A549 (cell line): ENCODE measurements around the gene GNPDA2.

Source experiments
- JUNB ChIP-seq: fragments of >200 bp; sonication (Bioruptor Twin); formaldehyde crosslinking; IDR thresholded peaks from 2 replicates; pipeline ENCODE4 v1.6.1; 2016
- NFE2L2 ChIP-seq: fragments of 150-350 bp; conservative IDR thresholded peaks from 2 replicates; pipeline ENCODE4 v1.6.1; 2014; ENCODE audit warnings: low read length
- TF ChIP-seq, protein P1 (sequence below): fragments of 200-600 bp; sonication (generic); IDR thresholded peaks from 2 replicates; pipeline ENCODE4 v1.6.1; 2016; ENCODE audit warnings: antibody characterized with exemption, mild to moderate bottlenecking, moderate library complexity
- TF ChIP-seq, protein P2 (sequence below): fragments of >200 bp; sonication (Bioruptor Twin); formaldehyde crosslinking; IDR thresholded peaks from 3 replicates; pipeline ENCODE4 v1.5.1; 2016

GRCh38 chr4:44766453-44766852 is 40.1 kb upstream of the GNPDA2 start:
- no peak for TF ChIP-seq NFE2L2
- TF ChIP-seq, protein P1, sequence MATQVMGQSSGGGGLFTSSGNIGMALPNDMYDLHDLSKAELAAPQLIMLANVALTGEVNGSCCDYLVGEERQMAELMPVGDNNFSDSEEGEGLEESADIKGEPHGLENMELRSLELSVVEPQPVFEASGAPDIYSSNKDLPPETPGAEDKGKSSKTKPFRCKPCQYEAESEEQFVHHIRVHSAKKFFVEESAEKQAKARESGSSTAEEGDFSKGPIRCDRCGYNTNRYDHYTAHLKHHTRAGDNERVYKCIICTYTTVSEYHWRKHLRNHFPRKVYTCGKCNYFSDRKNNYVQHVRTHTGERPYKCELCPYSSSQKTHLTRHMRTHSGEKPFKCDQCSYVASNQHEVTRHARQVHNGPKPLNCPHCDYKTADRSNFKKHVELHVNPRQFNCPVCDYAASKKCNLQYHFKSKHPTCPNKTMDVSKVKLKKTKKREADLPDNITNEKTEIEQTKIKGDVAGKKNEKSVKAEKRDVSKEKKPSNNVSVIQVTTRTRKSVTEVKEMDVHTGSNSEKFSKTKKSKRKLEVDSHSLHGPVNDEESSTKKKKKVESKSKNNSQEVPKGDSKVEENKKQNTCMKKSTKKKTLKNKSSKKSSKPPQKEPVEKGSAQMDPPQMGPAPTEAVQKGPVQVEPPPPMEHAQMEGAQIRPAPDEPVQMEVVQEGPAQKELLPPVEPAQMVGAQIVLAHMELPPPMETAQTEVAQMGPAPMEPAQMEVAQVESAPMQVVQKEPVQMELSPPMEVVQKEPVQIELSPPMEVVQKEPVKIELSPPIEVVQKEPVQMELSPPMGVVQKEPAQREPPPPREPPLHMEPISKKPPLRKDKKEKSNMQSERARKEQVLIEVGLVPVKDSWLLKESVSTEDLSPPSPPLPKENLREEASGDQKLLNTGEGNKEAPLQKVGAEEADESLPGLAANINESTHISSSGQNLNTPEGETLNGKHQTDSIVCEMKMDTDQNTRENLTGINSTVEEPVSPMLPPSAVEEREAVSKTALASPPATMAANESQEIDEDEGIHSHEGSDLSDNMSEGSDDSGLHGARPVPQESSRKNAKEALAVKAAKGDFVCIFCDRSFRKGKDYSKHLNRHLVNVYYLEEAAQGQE = no peak
- no peak for TF ChIP-seq JUNB
- TF ChIP-seq, protein P2, sequence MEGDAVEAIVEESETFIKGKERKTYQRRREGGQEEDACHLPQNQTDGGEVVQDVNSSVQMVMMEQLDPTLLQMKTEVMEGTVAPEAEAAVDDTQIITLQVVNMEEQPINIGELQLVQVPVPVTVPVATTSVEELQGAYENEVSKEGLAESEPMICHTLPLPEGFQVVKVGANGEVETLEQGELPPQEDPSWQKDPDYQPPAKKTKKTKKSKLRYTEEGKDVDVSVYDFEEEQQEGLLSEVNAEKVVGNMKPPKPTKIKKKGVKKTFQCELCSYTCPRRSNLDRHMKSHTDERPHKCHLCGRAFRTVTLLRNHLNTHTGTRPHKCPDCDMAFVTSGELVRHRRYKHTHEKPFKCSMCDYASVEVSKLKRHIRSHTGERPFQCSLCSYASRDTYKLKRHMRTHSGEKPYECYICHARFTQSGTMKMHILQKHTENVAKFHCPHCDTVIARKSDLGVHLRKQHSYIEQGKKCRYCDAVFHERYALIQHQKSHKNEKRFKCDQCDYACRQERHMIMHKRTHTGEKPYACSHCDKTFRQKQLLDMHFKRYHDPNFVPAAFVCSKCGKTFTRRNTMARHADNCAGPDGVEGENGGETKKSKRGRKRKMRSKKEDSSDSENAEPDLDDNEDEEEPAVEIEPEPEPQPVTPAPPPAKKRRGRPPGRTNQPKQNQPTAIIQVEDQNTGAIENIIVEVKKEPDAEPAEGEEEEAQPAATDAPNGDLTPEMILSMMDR = no peak
